A673 (cell line): ENCODE measurements around the gene DEAF1. TPM values are rescaled to one million over a fixed set of nuclear protein-coding genes. Genes with fewer than 3 reads are reported as not detected.

Experiments used
- BruUV-seq: library from RNA; stranded (reverse); fragments of 400-500 nt; replicated peaks from 2 replicates; lab custom pipeline; 2021; lab: Mats Ljungman, UMichigan
- CTCF ChIA-PET: fragments of 300-600 bp; sonication (Branson Sonifier 250); formaldehyde crosslinking; loops from one replicate; lab custom pipeline; 2022; ENCODE audit warnings: antibody characterized with exemption; lab: Charles Lee
- POLR2A ChIA-PET: fragments of 300-600 bp; sonication (Branson Sonifier 250); formaldehyde crosslinking; loops from one replicate; lab custom pipeline; 2022; ENCODE audit warnings: antibody characterized with exemption; ENCODE audit not compliant: low non-redundant PET; lab: Charles Lee
- DNase-seq: peaks from one replicate; pipeline ENCODE4 v3.0.0-alpha.2; 2015; ENCODE audit warnings: low spot score
- H3K27ac ChIP-seq: fragments of 200-600 bp; sonication (generic); 2 replicates; pipeline ENCODE4 v1.5.1; 2016; ENCODE audit warnings: mixed run types, low read depth, mild to moderate bottlenecking, mixed read lengths, antibody characterized with exemption, low read length; ENCODE audit not compliant: poor library complexity, severe bottlenecking
- H3K27me3 ChIP-seq: fragments of 200-600 bp; sonication (generic); replicated peaks from 2 replicates; pipeline ENCODE4 v1.6.1; 2017; ENCODE audit warnings: mixed run types, low read depth, mild to moderate bottlenecking, mixed read lengths, antibody characterized with exemption, low read length; ENCODE audit not compliant: insufficient read depth, poor library complexity
- H3K36me3 ChIP-seq: fragments of 200-600 bp; sonication (generic); 2 replicates; pipeline ENCODE4 v1.6.1; 2016; ENCODE audit warnings: mixed run types, mild to moderate bottlenecking, mixed read lengths, antibody characterized with exemption, low read length; ENCODE audit not compliant: insufficient read depth, poor library complexity, severe bottlenecking
- H3K4me1 ChIP-seq: fragments of 200-600 bp; sonication (generic); 2 replicates; pipeline ENCODE4 v1.6.1; 2017; ENCODE audit warnings: mixed run types, mild to moderate bottlenecking, mixed read lengths, antibody characterized with exemption, low read length; ENCODE audit not compliant: insufficient read depth, poor library complexity, severe bottlenecking
- H3K4me3 ChIP-seq: fragments of 200-600 bp; sonication (generic); 2 replicates; pipeline ENCODE4 v1.5.1; 2016; ENCODE audit warnings: low read depth, mixed run types, mild to moderate bottlenecking, mixed read lengths, low read length; ENCODE audit not compliant: poor library complexity, severe bottlenecking
- H3K9me3 ChIP-seq: fragments of 200-600 bp; sonication (generic); 2 replicates; pipeline ENCODE4 v1.6.1; 2016; ENCODE audit warnings: mixed run types, low read depth, mild to moderate bottlenecking, mixed read lengths, antibody characterized with exemption, low read length; ENCODE audit not compliant: poor library complexity, severe bottlenecking
- CTCF ChIP-seq: fragments of 300-800, 200-600 bp; sonication (generic); conservative IDR thresholded peaks from 2 replicates; pipeline ENCODE4 v1.5.1; 2017; ENCODE audit warnings: low read depth, mild to moderate bottlenecking, antibody characterized with exemption, low read length, moderate library complexity, mixed read lengths
- EZH2 ChIP-seq: fragments of 200-600 bp; sonication (generic); IDR thresholded peaks from 2 replicates; pipeline ENCODE4 v1.6.1; 2017; ENCODE audit warnings: borderline replicate concordance, low read depth, mild to moderate bottlenecking, mixed read lengths, antibody characterized with exemption, low read length; ENCODE audit not compliant: poor library complexity, severe bottlenecking
- intact Hi-C: fragments of 100-400 bp; cut with micrococcal nuclease; formaldehyde crosslinking; loops from one replicate; pipeline ENCODE4 v1.10.0; 2022; ENCODE audit not compliant: unreplicated experiment
- total RNA-seq: library from RNA; stranded (reverse); gene quantifications from 2 replicates; pipeline ENCODE4 v1.2.3, GENCODE V29; 2021

DEAF1 gene
- total RNA-seq, 1 experiment from 2014 or later = 56.7 TPM

DNA sequence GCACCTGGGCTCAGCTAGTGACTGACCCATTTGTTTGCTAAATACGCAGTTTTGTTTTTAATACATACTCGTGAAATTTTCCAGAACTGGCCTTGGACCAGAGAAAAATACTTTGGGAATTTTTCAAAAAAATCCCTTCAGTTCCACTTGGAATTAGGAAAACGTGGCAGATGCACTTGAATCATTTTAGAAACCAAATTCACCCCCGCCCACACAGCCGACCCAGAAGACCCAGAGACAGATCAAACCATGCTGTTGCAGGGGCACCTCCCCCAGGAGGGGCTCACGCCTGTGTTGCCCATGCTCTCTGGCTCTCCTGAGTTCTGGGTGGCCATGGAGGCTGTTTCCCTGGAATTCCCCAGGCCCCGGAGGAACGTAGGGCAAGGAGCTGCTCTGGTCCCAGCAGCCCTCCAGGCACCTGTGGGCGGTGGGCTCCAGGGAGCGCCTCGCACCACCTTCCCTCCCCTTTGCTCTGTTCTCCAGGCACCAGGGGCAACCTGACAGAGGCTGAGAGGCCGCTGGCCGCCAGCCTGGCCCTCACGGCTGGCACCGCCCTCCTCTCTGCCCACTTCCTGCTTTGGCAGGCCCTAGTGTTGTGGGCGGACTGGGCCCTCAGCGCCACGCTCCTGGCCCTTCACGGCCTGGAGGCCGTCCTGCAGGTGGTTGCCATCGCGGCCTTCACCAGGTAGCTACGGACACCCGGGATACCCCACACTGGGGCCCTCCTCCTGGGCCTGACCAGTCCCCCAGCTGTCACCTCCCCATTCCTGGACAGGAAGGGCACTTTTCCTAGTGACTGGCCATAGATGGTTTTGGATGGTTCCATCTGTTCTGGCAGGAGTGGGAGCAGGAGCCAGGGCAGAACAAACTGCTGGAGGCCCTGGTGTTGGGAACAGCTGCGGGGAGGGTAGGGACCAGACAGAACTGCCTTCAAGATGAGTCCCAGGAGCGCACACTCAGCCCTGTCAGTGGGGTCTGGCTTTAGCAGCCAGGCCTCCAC is 7.7 kb upstream of the DEAF1 start:
- no peak for DNase-seq
- TF ChIP-seq CTCF = no peak
- no peak for TF ChIP-seq EZH2
- no peaks in the 10 kb centered on the region for H3K9me3 ChIP-seq
- no peak overlapping the region for H3K27ac ChIP-seq
- POLR2A ChIA-PET = no interaction called here
- H3K4me3 ChIP-seq = no peak overlapping the region
- no peaks in the 10 kb centered on the region for H3K4me1 ChIP-seq
- no peaks in the 10 kb centered on the region for H3K27me3 ChIP-seq
- H3K36me3 ChIP-seq = no peaks in the 10 kb centered on the region
- CTCF ChIA-PET = no interaction called here
- intact Hi-C loops = no loop called here
- BruUV-seq = no TSS peak

- ChIA-PET POLR2A (no interaction called here), CTCF (no interaction called here)
- H3K9me3 ChIP-seq = no peaks in the 10 kb centered on the region
- no peaks in the 10 kb centered on the region for H3K36me3 ChIP-seq
- H3K27ac ChIP-seq = no peak overlapping the region
- DNase-seq = no peak
- intact Hi-C loops = no loop called here
- no peak overlapping the region for H3K4me3 ChIP-seq
- TF ChIP-seq EZH2 = no peak
- no peak for TF ChIP-seq CTCF
- H3K27me3 ChIP-seq = no peaks in the 10 kb centered on the region
- H3K4me1 ChIP-seq = no peaks in the 10 kb centered on the region
- BruUV-seq = no TSS peak
Measured at GRCh38 chr11:701741-702461, 6.9 kb upstream of the DEAF1 start.

DNA sequence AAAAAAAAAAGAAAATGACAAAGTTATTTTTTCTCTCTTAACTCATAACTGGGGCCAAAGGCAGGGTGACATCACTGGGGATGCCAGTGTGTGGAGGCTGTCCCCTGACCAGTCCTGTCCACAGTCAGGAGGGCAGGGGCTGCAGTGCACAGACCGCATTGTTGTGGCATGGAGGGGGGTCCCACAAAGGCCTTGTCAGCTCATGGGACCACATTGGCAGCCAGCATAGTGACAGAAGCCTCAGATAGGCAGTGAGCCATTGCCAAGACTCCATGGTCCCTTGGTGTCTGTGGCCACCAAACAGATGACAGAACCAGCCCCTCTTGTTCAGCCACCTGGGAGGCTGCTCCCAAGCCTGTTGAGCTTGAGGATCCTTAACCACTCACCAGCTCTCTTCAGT is 4.7 kb upstream of the DEAF1 start:
- TF ChIP-seq EZH2 (no peak), CTCF (no peak)
- POLR2A ChIA-PET = no interaction called here
- no TSS peak for BruUV-seq
- Histone ChIP-seq H3K4me1 (no peaks in the 10 kb centered on the region), H3K27me3 (no peaks in the 10 kb centered on the region), H3K27ac (no peak overlapping the region), H3K4me3 (no peak overlapping the region), H3K36me3 (no peaks in the 10 kb centered on the region), H3K9me3 (no peaks in the 10 kb centered on the region)
- DNase-seq = no peak
- intact Hi-C loops = no loop called here
- CTCF ChIA-PET = no interaction called here
